Activated T-helper 1 cell treated with anti-CD3 and anti-CD28 coated beads, Interleukin-12 subunit alpha, Interleukin-12 subunit beta, Interleukin-2, Interleukin-4 antibody, amounts not matched to agents 30 ng/mL and 10 ng/mL and 1 ng/mL, durations not matched to agents 14 hours and 24 hours and 36 hours (primary cell): ENCODE measurements around the gene PDE4D. TPM values are rescaled to one million over a fixed set of nuclear protein-coding genes. Genes with fewer than 3 reads are reported as not detected.

Source experiments
- DNase-seq: peaks from one replicate; pipeline ENCODE4 v3.0.0; 2021; ENCODE audit warnings: low spot score
- H3K27ac Mint-ChIP-seq: one replicate; pipeline ENCODE4 v1.8.0; 2021; ENCODE audit warnings: mild to moderate bottlenecking, mixed read lengths
- H3K27me3 Mint-ChIP-seq: one replicate; pipeline ENCODE4 v1.8.0; 2022; ENCODE audit warnings: mild to moderate bottlenecking, moderate library complexity, mixed read lengths; ENCODE audit not compliant: insufficient read depth
- H3K36me3 Mint-ChIP-seq: one replicate; pipeline ENCODE4 v1.8.0; 2021; ENCODE audit warnings: low read depth, mixed read lengths
- H3K4me1 Mint-ChIP-seq: one replicate; pipeline ENCODE4 v1.8.0; 2021; ENCODE audit warnings: low read depth, mixed read lengths
- H3K4me3 Mint-ChIP-seq: one replicate; pipeline ENCODE4 v1.8.0; 2021; ENCODE audit warnings: mild to moderate bottlenecking, moderate library complexity, mixed read lengths
- H3K9me3 Mint-ChIP-seq: one replicate; pipeline ENCODE4 v1.8.0; 2021; ENCODE audit warnings: mixed read lengths
- intact Hi-C: fragments of 100-400 bp; cut with micrococcal nuclease; formaldehyde crosslinking; loops from one replicate; pipeline ENCODE4 v1.15.1; 2024
- total RNA-seq: library from RNA; stranded (reverse); gene quantifications from 2 replicates; pipeline ENCODE4 v1.2.3, GENCODE V29; 2022

PDE4D gene
- total RNA-seq, 1 donor from 2014 or later = 50.6 TPM

DNA sequence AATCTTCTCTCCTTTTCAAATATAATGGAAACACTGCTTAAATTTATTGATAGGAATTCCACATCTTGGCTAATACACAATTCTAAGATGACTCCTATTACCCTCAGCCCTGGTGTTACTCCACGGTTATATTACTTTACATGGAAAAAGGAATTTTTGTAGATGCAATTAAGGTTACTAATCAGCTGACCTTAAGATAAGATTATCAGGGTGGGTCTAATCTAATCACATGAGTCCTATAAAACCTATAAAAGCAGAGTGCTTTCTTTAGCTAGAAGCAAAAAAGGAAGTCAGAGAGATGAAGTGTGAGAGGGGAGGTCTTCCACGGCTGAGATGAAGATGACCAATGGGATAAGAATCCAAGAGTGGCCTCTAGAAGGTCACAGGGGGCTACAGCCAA lies 268.6 kb downstream of the PDE4D start:
- Mint-ChIP-seq H3K4me3 (no peak overlapping the region), H3K27me3 (no peaks in the 10 kb centered on the region), H3K27ac (no peak overlapping the region), H3K9me3 (peaks cover 18% of the 10 kb centered on the region), H3K36me3 (peaks cover 1% of the 10 kb centered on the region), H3K4me1 (peaks cover 5% of the 10 kb centered on the region)
- DNase-seq = no peak
- intact Hi-C loops = no loop called here

DNA sequence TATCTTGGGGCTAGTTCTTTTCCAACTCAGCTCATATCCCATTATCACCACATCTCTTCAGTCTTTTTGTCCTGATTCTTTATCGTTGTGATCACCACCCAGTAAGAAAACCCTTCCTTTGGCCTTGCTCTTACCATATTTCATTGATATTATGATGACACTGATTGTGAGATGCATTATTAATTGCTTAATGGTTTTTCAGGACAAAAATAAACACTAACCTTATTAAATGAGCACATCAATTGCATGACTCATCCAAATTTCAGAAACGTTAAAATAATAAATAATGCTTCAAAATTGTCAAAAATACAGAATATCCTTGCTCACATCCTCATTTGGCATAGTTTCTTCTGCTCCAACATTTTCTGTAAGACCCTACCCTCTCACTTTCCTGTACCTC lies 270.7 kb downstream of the PDE4D start:
- Mint-ChIP-seq H3K9me3 (peaks cover 13% of the 10 kb centered on the region), H3K36me3 (peaks cover 7% of the 10 kb centered on the region), H3K4me1 (peaks cover 10% of the 10 kb centered on the region), H3K4me3 (no peak overlapping the region), H3K27me3 (peaks cover 8% of the 10 kb centered on the region), H3K27ac (no peak overlapping the region)
- intact Hi-C loops = no loop called here
- DNase-seq = no peak

DNA sequence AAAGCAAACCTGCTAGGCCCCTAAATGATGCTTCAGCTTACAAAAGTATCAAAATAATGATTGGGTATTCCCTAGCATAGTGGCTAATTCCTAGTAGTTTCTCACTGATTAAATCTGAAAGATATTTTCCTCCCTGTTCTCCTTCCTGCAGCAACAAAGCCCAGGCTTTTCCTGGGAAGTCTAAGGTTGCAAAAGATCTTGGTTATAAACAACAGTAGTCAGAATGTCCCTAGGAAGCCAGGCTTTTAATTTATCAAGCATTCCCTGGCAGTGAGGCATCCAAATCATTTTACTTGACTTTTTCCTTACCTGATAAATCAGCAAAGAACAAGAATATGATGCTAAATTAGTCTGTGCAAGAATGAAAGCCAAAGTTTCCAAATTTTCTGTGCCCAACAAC lies 272.0 kb downstream of the PDE4D start:
- no peak overlapping the region for H3K4me3 Mint-ChIP-seq
- intact Hi-C loops = no loop called here
- no peak for DNase-seq
- H3K27ac Mint-ChIP-seq = no peak overlapping the region
- H3K36me3 Mint-ChIP-seq = peaks cover 7% of the 10 kb centered on the region
- H3K9me3 Mint-ChIP-seq = peaks cover 11% of the 10 kb centered on the region
- H3K4me1 Mint-ChIP-seq = peaks cover 11% of the 10 kb centered on the region
- peaks cover 8% of the 10 kb centered on the region for H3K27me3 Mint-ChIP-seq

DNA sequence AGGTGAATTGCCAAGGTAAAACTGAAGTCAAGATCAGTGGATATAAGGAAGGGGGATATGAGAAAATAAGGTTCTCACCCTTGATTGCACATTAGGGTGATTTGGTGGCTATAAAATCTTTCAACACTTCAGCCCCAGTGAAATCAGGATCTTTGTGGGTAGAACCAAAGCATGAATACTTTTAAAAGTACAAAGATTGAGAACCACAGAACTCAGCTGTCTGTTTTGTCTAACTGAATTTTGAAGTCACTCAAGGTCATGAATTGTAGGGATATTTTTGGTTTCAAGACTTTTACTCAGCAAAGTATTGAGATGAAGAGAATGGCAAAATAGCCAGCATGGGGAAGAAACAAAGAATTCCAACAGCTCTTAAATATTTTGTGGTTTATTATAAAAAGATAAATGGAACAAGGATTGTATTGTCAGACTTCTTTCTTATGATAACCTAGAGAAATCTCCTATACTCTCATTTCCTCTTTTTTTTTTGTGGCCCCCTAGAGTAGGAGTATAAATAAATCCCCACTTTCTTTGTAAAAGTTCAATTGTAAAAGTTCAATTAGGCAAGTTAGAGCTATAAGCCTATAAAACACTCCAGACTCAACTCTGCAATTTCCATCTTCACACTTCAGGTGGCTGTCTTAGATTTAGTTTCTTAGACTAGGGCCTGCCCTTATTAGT lies 272.9 kb downstream of the PDE4D start:
- Mint-ChIP-seq H3K4me1 (peaks cover 11% of the 10 kb centered on the region), H3K9me3 (peaks cover 11% of the 10 kb centered on the region), H3K4me3 (no peak overlapping the region), H3K27me3 (peaks cover 8% of the 10 kb centered on the region), H3K27ac (no peak overlapping the region), H3K36me3 (peaks cover 7% of the 10 kb centered on the region)
- DNase-seq = no peak
- intact Hi-C loops = no loop called here

DNA sequence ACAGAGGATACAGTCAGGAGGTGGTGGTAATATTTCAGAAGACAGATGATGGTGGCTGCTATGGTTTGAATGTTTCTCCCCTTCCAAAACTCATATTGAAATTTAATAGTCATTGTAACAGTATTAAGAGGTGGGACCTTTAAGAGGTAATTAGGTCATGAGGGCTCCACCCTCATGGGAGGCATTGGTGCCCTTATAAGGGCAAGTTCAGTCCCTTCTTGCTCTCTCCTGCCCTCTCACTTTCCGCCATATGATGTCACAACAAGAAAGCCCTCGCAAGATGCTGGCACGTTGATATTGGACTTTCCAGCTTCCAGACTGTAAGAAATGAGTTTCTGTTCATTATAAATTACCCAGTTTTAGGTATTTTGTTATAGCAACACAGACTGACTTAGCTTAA lies 274.9 kb downstream of the PDE4D start:
- Mint-ChIP-seq H3K27me3 (peaks cover 8% of the 10 kb centered on the region), H3K4me1 (peaks cover 11% of the 10 kb centered on the region), H3K36me3 (peaks cover 8% of the 10 kb centered on the region), H3K9me3 (peaks cover 11% of the 10 kb centered on the region), H3K4me3 (no peak overlapping the region), H3K27ac (no peak overlapping the region)
- DNase-seq = no peak
- intact Hi-C loops = no loop called here

DNA sequence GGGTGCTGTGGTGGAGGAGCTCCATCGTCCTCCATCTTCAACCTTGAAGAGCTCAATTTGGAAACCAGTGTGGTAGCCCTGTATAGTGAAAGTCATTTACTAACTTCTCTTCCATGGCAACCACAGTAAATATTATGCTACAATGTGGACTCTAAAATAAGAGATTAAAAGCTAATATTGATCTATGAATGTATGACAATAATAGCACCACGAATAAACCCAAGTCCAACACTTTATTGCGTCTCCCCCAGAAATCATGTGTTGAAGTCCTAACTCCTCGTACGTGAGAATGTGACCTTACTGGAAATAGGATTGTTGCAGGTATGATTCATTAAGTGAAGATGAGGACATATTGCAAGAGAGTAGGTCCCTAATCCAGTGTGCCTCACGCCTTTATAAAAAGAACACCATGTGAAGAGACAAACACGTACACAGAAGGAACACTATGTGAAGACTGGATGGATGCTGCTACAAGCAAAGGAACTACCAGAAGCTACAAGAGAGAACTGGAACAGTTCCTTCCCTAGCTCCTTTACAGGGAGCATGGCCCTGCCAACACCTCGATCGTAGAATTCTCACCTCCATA lies 276.2 kb downstream of the PDE4D start:
- Mint-ChIP-seq H3K9me3 (peaks cover 18% of the 10 kb centered on the region), H3K4me3 (no peak overlapping the region), H3K4me1 (peaks cover 19% of the 10 kb centered on the region), H3K27ac (no peak overlapping the region), H3K27me3 (peaks cover 8% of the 10 kb centered on the region), H3K36me3 (peaks cover 10% of the 10 kb centered on the region)
- intact Hi-C loops = no loop called here
- DNase-seq = no peak

DNA sequence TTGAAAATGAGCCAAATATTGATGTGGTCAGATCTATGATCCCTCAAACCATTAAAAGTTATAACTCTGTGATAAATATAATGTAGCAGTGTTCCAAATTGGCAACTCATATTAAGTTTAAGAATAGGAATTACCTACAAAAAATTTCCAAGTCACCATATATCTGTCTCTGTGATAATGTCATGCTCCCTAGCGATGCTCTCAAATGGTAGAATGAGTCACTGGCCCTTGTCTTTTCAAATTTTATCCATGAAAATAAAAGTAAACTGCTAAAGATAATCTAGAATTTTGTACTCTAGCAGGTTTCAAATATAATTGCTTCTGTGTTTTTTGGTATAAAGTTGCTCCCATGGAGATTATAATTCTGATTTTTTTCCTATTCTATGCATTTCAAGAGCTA lies 277.1 kb downstream of the PDE4D start:
- no peak overlapping the region for H3K4me3 Mint-ChIP-seq
- peaks cover 15% of the 10 kb centered on the region for H3K36me3 Mint-ChIP-seq
- no peak for DNase-seq
- peaks cover 19% of the 10 kb centered on the region for H3K4me1 Mint-ChIP-seq
- peaks cover 18% of the 10 kb centered on the region for H3K9me3 Mint-ChIP-seq
- no peak overlapping the region for H3K27ac Mint-ChIP-seq
- intact Hi-C loops = no loop called here
- H3K27me3 Mint-ChIP-seq = peaks cover 8% of the 10 kb centered on the region

DNA sequence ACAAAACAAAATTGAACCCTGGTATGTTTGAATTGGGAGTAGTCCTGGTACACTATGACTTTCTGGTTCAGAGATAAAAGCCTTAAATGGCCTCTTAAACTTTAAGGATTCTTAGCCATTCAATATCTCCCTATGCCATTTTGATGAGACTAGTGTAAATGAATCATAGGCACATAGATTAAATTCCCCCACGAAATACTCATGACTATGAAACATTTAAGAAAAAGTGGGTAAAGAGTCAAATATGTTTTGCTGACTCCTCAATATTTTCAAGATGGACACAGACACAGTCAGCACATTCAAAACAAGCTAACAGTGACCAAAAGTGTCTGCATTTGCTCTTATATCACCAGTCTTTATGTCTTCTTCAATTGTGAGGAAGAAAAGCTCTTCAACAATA lies 278.3 kb downstream of the PDE4D start:
- Mint-ChIP-seq H3K27ac (no peak overlapping the region), H3K4me3 (no peak overlapping the region), H3K9me3 (peaks cover 18% of the 10 kb centered on the region), H3K27me3 (peaks cover 8% of the 10 kb centered on the region), H3K36me3 (peaks cover 16% of the 10 kb centered on the region), H3K4me1 (peaks cover 20% of the 10 kb centered on the region)
- no peak for DNase-seq
- intact Hi-C loops = no loop called here

DNA sequence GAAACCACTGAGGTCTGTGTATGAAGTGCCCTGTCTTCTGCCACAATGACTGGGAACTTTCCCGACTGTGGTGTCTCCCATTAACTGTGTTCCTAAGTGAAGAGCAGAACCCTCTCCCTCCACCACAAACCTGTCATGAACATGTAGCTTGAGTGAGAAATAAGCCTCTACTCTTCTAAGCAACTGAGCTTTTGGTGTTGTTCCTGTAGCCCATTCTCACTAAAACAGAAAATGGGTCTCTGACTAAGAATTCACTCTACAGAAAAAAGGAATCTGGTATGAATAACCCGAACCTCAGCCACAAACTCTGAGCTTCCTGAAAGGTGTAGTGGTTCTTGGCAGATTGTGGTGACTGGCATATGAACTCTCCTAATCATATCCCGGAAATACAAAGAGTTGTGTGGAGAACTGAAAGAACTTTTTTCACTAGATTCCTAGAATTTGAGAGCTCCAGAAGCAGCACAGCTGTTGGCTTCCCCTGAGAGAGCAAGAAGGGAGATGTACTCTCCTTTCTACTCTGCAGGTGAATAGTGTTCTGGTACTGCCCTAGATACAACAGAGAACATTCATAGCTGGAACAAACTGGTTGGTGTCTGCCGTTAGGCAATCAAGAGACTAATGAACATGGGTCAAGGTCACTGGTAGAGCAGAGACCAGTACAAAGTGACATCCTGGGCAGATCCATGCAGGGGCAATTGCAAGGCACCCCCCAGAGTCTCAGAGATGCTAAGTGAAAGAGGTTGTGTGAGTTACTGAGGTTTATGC lies 283.8 kb downstream of the PDE4D start:
- Mint-ChIP-seq H3K4me3 (no peak overlapping the region), H3K9me3 (peaks cover 8% of the 10 kb centered on the region), H3K27ac (peak overlapping the region; percentile 77), H3K36me3 (peaks cover 9% of the 10 kb centered on the region), H3K4me1 (peaks cover 43% of the 10 kb centered on the region), H3K27me3 (no peaks in the 10 kb centered on the region)
- intact Hi-C loops = loop anchor here (1.0 to 2.0 kb wide), 4 partner anchors 18 to 510 kb away; no protein-coding TSS in a partner anchor
- peak; percentile 24 for DNase-seq

DNA sequence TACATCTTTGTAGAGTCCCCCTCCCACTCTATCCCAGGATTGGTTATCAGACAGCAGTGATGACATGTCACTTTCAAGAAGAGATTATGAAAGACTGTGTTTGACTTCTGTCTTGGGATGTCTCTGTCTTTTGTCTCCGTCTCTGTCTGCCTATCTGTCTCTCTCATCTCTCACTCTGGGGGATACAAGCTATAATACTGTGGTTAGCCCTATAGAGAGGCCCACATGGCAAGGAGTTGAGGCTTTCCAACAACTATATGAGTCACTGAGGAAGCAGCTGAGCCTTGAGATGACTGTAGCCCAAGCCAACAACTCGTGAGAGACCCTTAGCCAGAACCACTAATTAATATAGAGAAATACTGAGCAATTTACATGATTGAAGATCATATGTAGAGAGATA lies 284.8 kb downstream of the PDE4D start:
- Mint-ChIP-seq H3K4me3 (peak overlapping the region; percentile 41), H3K4me1 (peaks cover 43% of the 10 kb centered on the region), H3K36me3 (peaks cover 10% of the 10 kb centered on the region), H3K9me3 (peaks cover 14% of the 10 kb centered on the region), H3K27me3 (no peaks in the 10 kb centered on the region), H3K27ac (peak overlapping the region; percentile 77)
- intact Hi-C loops = loop anchor here (1.0 to 2.0 kb wide), 4 partner anchors 17 to 509 kb away; no protein-coding TSS in a partner anchor
- DNase-seq = no peak

DNA sequence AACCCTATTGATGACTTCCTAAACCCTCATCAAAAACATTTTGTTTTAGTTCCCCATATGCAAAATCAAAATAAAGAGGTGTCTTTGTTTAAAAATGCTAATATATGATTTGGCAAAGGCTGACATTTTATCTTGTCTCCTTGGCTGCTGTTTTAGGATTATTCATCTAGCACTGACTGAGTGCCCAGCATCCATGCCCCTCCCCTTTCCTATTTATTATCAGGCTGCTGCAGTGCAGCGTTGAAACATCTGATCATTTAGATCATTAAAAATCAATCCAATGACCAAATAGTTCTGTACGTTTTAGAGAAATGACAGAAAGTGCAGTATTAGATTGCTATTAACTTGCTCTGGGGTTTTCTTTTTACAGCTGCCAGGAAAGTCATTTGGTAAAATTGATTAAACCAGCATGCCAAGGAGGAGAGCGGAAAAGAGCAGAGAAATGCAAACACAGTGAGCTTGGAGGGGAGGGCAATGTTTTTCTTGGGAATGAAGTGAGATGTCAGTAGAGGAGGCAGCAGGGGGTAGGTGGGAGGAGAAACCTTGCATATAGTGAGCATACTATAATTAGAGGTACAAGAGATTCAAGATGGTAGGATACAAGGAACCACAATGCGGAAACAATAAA lies 286.3 kb downstream of the PDE4D start:
- H3K27ac Mint-ChIP-seq = no peak overlapping the region
- H3K36me3 Mint-ChIP-seq = peaks cover 7% of the 10 kb centered on the region
- H3K4me1 Mint-ChIP-seq = peaks cover 35% of the 10 kb centered on the region
- no peak for DNase-seq
- H3K9me3 Mint-ChIP-seq = peaks cover 7% of the 10 kb centered on the region
- intact Hi-C loops = no loop called here
- peak overlapping the region; percentile 4 for H3K4me3 Mint-ChIP-seq
- no peaks in the 10 kb centered on the region for H3K27me3 Mint-ChIP-seq

DNA sequence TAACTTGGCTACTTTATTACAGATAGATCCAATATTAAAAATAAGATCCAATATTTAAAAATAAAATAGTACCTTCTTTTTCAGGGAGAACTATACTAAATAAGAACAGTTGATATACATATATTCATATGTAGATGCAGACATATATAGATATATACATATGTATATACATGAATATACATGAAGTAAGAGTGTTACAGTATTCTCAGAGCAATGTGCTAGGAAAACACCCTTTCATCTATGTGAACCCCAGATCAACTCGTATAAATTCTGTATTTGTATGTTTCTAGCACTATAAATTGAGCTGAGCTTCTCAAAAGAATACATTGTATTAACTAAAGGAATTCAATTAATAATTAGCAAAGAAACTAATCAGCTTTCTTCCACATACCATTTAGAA lies 287.6 kb downstream of the PDE4D start:
- Mint-ChIP-seq H3K9me3 (peaks cover 14% of the 10 kb centered on the region), H3K36me3 (peaks cover 6% of the 10 kb centered on the region), H3K27ac (no peak overlapping the region), H3K4me1 (peaks cover 35% of the 10 kb centered on the region), H3K4me3 (no peak overlapping the region), H3K27me3 (peaks cover 2% of the 10 kb centered on the region)
- DNase-seq = no peak
- intact Hi-C loops = no loop called here

DNA sequence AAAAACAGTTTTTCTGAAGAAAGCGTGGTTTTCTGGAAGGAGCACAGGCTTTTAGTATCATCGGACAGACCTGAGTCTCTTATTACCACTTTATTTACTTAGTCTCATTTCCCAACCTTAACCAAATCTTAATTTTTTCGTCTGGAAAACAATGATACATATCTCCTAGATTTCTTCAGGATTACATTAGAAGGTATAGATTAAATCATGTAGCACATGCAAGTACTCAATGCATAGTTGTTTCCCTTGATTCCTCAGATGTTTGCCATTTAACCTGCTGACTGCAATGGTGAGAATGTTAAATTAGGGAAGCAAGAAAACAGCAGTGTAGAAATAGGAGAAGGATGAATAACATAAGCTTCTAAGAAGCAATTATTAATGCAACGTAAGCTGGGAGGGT lies 289.4 kb downstream of the PDE4D start:
- peaks cover 14% of the 10 kb centered on the region for H3K9me3 Mint-ChIP-seq
- H3K27me3 Mint-ChIP-seq = peaks cover 2% of the 10 kb centered on the region
- H3K27ac Mint-ChIP-seq = no peak overlapping the region
- peaks cover 30% of the 10 kb centered on the region for H3K4me1 Mint-ChIP-seq
- no peak for DNase-seq
- no peak overlapping the region for H3K4me3 Mint-ChIP-seq
- intact Hi-C loops = loop anchor here (5.0 kb wide), 1 partner anchor 163 kb away; no protein-coding TSS in a partner anchor
- H3K36me3 Mint-ChIP-seq = peaks cover 6% of the 10 kb centered on the region
